AG09319 (cell line): Measurements from ENCODE around the gene CCR8.

Experiments used
- DNase-seq: peaks from one replicate; pipeline ENCODE4 v3.0.0-alpha.2; 2010; ENCODE audit warnings: low read depth; ENCODE audit errors: extremely low read depth
- CTCF ChIP-seq: IDR thresholded peaks from 2 replicates; pipeline ENCODE4 v1.5.1; 2011; ENCODE audit warnings: low read depth, mild to moderate bottlenecking, inconsistent platforms, low read length, moderate library complexity

The CCR8 gene

GRCh38 chr3:39338201-39338600, 8.7 kb downstream of the CCR8 start:
- DNase-seq, result no peak
- no peak for TF ChIP-seq CTCF

GRCh38 chr3:39339086-39339485, 9.6 kb downstream of the CCR8 start:
- DNase-seq, result no peak
- no peak for TF ChIP-seq CTCF

- no peak for DNase-seq
These were observed 13.7 kb downstream of the CCR8 start for GRCh38 chr3:39343076-39343717.

GRCh38 chr3:39343760-39344159, 14.3 kb downstream of the CCR8 start:
- no peak for DNase-seq
- no peak for TF ChIP-seq CTCF

More at GRCh38 chr3:39343076-39343717, 13.7 kb downstream of the CCR8 start:
- no peak for TF ChIP-seq CTCF

GRCh38 chr3:39344746-39345344, 15.3 kb downstream of the CCR8 start:
- DNase-seq, result no peak
- no peak for TF ChIP-seq CTCF

GRCh38 chr3:39346785-39347585, 17.5 kb downstream of the CCR8 start:
- no peak for TF ChIP-seq CTCF
- DNase-seq, result no peak

GRCh38 chr3:39347586-39347876, 18.0 kb downstream of the CCR8 start:
- no peak for TF ChIP-seq CTCF
- DNase-seq, result no peak
